WTC11 (cell line): ENCODE data around the gene MTREX. TPM values are rescaled to one million over a fixed set of nuclear protein-coding genes. Genes with fewer than 3 reads are reported as not detected.

ENCODE experiments used
- total RNA-seq: library from RNA; stranded (reverse); gene quantifications from 3 replicates; pipeline ENCODE4 v1.2.3, GENCODE V29; 2021

MTREX gene
- total RNA-seq, 1 experiment from 2014 or later: 110 TPM

Other genes starting within 250 kb of the MTREX start
- not detected in 3 replicates for gene GZMA, start 205.3 kb upstream of the MTREX start, total RNA-seq
- gene GPX8, start 147.8 kb upstream of the MTREX start, total RNA-seq: 30.6 to 39.2 TPM (median 33.7 TPM) in 3 replicates
- not detected in 3 replicates for gene CDC20B, start 134.8 kb upstream of the MTREX start, total RNA-seq
- gene MCIDAS, start 80.7 kb upstream of the MTREX start, total RNA-seq: 0.20 TPM in 1 of 3 replicates, not detected in the others
- 0.14 to 0.44 TPM (median 0.24 TPM) in 3 replicates for gene CCNO, start 74.4 kb upstream of the MTREX start, total RNA-seq
- 24.9 to 29.7 TPM (median 25.7 TPM) in 3 replicates for gene DHX29, start 295 bp upstream of the MTREX start, total RNA-seq
- gene PLPP1, start 227.0 kb downstream of the MTREX start, total RNA-seq: 38.2 to 43.2 TPM (median 40.9 TPM) in 3 replicates